Effector memory CD8-positive, alpha-beta T cell (primary cell): Measurements from ENCODE around the gene BRICD5.
A peak's percentile ranks its signal among the peaks of the same experiment; 100 is the strongest.
"Not testable (repeated sequence)": the region's sequence is repeated elsewhere in the genome, so short reads cannot be mapped to it uniquely, and the experiment has no call there.

Experiments
- ATAC-seq: fragments of 150-1000 bp; cut with Tn5 transposase; replicated peaks from 2 replicates; pipeline ENCODE4 v1.10.0; 2021; ENCODE audit warnings: mild to moderate bottlenecking, moderate library complexity
- DNase-seq, 3 experiments: peaks; one replicate each; pipeline ENCODE4 v3.0.0; 2021
- H3K27ac Mint-ChIP-seq, 2 donors: one replicate each; pipeline ENCODE4 v1.8.0; 2022; ENCODE audit warnings: mild to moderate bottlenecking in 2 of 2, mixed read lengths in 2 of 2, moderate library complexity in 2 of 2
- H3K27me3 Mint-ChIP-seq, 2 donors: one replicate each; pipeline ENCODE4 v1.8.0; 2022; ENCODE audit warnings: mixed read lengths in 2 of 2
- H3K36me3 Mint-ChIP-seq: one replicate; pipeline ENCODE4 v1.8.0; 2022; ENCODE audit warnings: mild to moderate bottlenecking, moderate library complexity, mixed read lengths; ENCODE audit not compliant: insufficient read depth
- H3K4me1 Mint-ChIP-seq, 2 donors: one replicate each; pipeline ENCODE4 v1.8.0; 2022; ENCODE audit warnings: low read depth in 2 of 2, mixed read lengths in 2 of 2
- H3K4me3 Mint-ChIP-seq, 2 donors: one replicate each; pipeline ENCODE4 v1.8.0; 2022; ENCODE audit warnings: mild to moderate bottlenecking in 2 of 2, mixed read lengths in 2 of 2, moderate library complexity in 2 of 2
- H3K9me3 Mint-ChIP-seq, 2 donors: one replicate each; pipeline ENCODE4 v1.8.0; 2022; ENCODE audit warnings: mixed read lengths in 2 of 2

The BRICD5 gene

DNA sequence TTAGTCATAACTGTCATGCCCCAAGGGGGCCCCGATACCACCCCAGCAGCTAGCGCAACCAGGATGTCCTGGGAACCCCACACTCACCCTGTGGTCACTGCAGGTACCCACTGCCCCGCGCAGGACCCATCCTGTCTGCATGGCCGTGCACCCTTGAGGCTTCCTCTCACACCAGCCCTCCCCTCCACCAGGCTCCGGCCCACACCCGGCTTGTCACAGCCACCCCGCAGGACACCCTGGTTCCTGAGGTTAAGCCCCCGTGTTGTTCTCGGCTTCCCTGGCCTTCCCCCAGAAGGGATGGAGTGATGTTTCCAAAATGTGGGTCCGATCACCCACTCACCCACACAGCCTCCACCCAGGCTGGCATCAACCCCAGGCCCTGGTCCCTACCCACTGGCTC lies 33.1 kb upstream of the BRICD5 start:
- Mint-ChIP-seq H3K9me3 (no peaks in the 10 kb centered on the region), H3K4me3 (no peak overlapping the region), H3K36me3 (peaks cover 4% of the 10 kb centered on the region), H3K4me1 (no peaks in the 10 kb centered on the region), H3K27ac (peak overlapping the region in 1 of 2 donors; percentile 57), H3K27me3 (no peaks in the 10 kb centered on the region)
- DNase-seq: no peak
- ATAC-seq: no peak

DNA sequence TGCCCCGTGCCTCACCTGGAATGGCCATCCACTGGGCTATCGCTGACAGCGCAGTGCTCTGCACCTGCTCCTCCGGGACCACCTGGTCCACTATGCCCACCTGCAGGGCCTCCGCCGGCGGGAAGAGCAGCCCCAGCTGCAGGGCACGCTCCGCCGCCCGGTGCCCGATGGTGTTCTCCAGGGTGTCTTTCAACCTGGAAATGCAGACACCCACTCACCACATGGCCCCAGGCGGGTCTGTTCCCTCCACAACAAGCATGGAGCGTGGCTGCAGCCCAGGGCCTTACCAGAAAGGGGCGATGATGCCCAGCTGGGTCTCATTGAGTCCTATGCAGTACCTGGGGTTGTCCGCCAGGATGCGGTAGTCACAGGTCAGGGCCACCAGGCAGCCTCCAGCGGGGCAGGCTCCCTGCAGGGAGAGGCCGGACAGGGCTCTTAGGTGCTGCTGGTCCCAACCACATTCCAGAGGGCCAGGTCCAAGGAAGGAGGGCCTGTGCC lies 32.4 kb upstream of the BRICD5 start:
- ATAC-seq (no peak), DNase-seq (no peak)
- Mint-ChIP-seq H3K27ac (no peak overlapping the region), H3K4me3 (no peak overlapping the region), H3K27me3 (no peaks in the 10 kb centered on the region), H3K9me3 (no peaks in the 10 kb centered on the region), H3K36me3 (peaks cover 4% of the 10 kb centered on the region), H3K4me1 (no peaks in the 10 kb centered on the region)

DNA sequence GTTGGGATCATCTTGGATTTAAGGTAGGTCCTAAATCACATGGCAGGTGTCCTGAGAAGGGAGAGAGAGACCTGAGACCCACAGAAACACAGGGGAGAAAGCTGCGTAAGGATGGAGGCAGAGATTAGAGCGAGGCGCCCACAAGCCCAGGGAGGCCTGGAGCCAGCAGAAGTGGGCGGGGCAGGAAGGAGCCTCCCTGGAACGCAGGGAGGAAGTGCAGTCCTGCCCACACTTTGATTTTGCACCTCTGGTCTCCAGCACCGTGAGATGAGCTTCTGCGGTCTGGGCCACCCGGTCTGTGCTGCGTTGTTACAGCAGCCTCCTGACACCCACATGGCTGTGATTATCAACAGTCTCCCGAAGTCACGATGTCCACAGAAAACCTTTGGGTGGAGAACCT lies 31.9 kb upstream of the BRICD5 start:
- ATAC-seq (no peak), DNase-seq (no peak)
- Mint-ChIP-seq H3K27ac (peak overlapping the region in 1 of 2 donors; percentile 19), H3K36me3 (peaks cover 4% of the 10 kb centered on the region), H3K4me3 (no peak overlapping the region), H3K4me1 (no peaks in the 10 kb centered on the region), H3K27me3 (no peaks in the 10 kb centered on the region), H3K9me3 (no peaks in the 10 kb centered on the region)

DNA sequence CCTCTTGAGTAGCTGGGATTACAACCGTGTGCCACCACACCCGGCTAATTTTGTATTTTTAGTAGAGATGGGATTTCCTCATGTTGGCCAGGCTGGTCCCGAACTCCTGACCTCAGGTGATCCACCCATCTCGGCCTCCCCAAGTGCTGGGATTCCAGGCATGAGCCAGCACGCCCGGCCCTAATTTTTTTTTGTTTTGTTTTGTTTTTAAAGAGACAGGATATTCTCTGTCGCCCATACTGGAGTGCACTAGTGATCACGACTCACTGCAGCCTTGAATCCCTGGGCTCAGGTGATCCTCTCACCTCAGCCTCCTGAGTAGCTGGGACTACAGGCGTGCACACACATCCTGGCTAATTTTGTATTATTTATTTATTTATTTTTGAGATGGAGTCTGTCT lies 29.7 kb upstream of the BRICD5 start:
- not testable (repeated sequence) for H3K36me3 Mint-ChIP-seq, H3K4me1 Mint-ChIP-seq, H3K27me3 Mint-ChIP-seq, H3K9me3 Mint-ChIP-seq, DNase-seq, ATAC-seq, H3K27ac Mint-ChIP-seq, H3K4me3 Mint-ChIP-seq

DNA sequence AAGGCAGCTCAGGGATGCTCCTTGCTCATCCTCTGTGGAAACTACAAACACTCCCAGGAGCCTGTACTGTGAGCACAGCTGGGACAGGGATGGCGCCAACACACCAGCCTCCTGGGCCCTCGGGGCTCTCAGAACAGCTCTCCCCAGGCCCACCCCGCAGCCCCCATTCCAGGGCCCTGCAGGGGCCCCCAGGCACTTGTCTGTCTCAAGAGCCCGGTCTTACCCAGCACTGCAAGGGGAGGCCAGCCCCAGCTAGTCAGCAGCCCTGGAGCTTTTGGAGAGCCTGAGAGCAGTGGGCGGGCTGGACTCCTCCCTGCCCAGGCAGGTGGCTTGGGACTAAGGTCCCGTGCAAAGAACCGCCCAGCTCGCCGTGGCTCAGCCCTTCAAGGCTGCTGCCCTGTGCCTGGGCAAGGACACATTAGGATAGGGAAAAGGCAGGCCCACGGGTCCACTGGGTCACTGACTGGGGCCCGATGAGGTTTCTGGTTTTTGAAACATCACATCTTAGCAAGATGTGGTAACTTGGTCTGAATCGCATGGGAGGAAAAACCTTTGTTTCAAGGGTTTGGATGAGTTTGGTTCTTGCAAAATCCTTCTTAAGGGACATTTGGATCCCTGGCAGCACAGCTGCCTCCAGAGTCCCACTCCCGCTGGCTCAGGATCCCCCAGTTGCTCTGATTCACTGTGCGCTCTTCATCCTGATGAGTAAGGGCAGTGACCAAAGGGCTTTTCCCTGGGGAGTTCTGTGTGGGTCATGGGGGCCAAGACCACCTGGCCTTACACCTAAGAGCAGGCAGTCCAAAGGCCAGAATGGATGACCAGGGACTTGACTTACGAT lies 28.4 kb upstream of the BRICD5 start:
- Mint-ChIP-seq H3K27ac (no peak overlapping the region), H3K4me3 (no peak overlapping the region), H3K9me3 (no peaks in the 10 kb centered on the region), H3K4me1 (no peaks in the 10 kb centered on the region), H3K27me3 (no peaks in the 10 kb centered on the region), H3K36me3 (peaks cover 6% of the 10 kb centered on the region)
- no peak for ATAC-seq
- no peak for DNase-seq

DNA sequence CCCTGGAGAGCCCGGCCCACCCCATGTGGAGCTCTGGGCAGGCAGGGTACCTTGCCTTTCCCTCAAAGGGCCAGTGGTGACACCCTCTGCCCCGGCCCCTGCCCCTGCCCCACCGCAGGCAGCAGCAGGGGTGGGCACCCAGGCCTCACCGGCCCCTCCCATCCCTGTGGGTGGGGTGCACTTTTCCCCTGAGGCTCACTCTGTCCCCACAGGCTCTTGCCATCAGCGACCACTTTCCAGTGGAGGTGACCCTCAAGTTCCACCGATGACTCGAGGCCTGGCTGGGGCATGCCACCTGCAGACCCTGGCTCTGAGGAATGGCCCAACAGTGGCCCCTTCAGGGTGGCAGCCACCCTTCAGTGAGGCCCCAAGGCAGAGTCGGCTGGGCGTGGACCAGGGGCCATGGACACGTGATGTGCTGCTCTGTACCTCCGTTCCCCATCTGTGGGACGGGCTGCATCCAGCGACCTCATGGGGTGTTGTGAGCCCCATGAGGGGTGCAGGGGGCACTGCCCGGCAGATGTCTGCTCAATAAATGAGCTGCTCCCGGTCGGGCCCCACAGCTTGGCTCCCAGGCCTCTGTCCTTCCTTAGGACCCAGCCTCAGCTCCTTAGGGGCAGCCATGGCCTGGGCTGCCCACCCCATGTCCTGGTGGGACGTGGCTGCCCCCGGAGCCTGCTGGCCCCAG lies 27.6 kb upstream of the BRICD5 start:
- Mint-ChIP-seq H3K9me3 (no peaks in the 10 kb centered on the region), H3K4me1 (peaks cover 0 to 2% of the 10 kb centered on the region in 2 donors), H3K27me3 (no peaks in the 10 kb centered on the region), H3K4me3 (no peak overlapping the region), H3K36me3 (peaks cover 11% of the 10 kb centered on the region), H3K27ac (no peak overlapping the region)
- ATAC-seq (no peak), DNase-seq (no peak)

DNA sequence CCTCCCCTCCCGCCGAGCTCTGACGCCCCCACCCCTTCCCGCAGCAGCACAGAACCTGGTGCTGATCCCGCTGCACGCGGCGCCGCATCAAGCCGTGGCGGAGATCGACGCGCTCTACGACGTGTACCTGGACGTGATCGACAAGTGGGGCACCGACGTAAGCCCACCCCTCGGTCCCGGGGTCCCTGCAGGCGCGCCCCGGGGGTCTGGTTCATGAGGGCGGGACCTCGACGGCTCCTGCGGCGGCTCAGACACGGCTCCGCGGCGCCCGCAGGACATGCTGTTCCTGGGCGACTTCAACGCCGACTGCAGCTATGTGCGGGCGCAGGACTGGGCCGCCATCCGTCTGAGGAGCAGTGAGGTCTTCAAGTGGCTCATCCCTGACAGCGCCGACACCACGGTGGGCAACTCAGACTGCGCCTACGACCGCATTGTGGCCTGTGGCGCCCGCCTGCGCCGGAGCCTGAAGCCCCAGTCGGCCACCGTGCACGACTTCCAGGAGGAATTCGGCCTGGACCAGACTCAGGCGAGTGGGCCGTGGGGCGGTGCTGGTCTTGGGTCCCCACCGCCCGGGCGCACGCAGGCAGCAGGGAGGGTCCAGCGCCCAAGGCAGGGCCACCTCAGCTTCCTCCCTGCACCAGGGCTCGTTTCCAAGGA lies 27.0 kb upstream of the BRICD5 start:
- H3K4me1 Mint-ChIP-seq: peaks cover 0 to 2% of the 10 kb centered on the region in 2 donors
- no peak overlapping the region for H3K27ac Mint-ChIP-seq
- H3K27me3 Mint-ChIP-seq: no peaks in the 10 kb centered on the region
- ATAC-seq (no peak), DNase-seq (no peak)
- no peaks in the 10 kb centered on the region for H3K9me3 Mint-ChIP-seq
- H3K4me3 Mint-ChIP-seq: no peak overlapping the region
- peaks cover 11% of the 10 kb centered on the region for H3K36me3 Mint-ChIP-seq

DNA sequence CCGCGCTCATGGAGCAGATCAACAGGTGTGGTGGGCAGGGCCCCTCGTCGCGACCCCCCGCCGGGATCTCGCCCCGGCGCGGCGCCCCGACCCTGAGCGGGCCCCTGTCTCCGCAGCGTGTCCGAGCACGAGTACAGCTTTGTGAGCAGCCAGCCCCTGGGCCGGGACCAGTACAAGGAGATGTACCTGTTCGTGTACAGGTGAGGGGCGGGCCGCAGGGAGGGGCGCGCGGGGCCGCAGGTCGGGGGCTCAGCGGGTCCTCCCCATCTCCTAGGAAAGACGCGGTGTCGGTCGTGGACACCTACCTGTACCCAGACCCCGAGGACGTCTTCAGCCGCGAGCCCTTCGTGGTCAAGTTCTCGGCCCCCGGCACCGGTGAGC lies 26.4 kb upstream of the BRICD5 start:
- ATAC-seq (no peak), DNase-seq (no peak)
- H3K9me3 Mint-ChIP-seq: no peaks in the 10 kb centered on the region
- peaks cover 11% of the 10 kb centered on the region for H3K36me3 Mint-ChIP-seq
- H3K4me3 Mint-ChIP-seq: no peak overlapping the region
- H3K27me3 Mint-ChIP-seq: no peaks in the 10 kb centered on the region
- no peak overlapping the region for H3K27ac Mint-ChIP-seq
- H3K4me1 Mint-ChIP-seq: peaks cover 0 to 2% of the 10 kb centered on the region in 2 donors

DNA sequence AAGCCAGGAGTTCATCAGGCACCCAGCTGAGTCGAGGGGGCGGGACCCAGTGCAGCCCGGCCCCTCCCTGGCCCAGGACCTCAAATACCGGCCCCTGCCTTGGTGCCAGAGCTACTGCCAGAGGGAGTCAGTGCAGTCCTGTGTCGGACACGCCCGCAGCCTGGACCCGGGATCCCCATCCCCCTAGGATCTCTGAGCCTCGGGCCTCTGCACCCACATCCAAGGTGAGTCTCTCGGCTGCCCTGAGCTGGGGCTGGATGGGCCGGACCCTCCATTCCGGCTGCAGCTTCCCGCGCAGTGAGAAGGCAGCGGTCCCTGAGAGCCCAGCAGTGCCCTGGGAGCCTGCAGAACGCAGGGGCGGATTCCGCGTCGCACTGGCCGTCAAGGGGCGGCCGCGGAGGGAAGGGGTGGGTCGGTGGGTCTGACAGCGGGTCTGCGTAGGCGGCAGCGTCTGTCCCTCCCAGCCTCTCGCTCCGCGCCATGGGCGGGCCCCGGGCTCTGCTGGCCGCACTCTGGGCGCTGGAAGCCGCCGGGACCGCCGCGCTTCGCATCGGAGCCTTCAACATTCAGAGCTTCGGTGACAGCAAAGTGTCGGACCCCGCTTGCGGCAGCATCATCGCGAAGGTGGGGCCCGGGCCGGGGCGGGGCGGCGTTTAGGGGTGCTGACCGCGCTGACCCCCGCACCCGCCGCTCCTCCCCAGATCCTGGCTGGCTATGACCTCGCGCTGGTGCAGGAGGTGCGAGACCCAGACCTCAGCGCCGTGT lies 25.9 kb upstream of the BRICD5 start, which contains the start of gene DNASE1L2:
TSS of gene DNASE1L2 (plus strand) at position 108 of the 765 bp plus-strand sequence. CDS start at position 481, 373 bp downstream.
- no peaks in the 10 kb centered on the region for H3K9me3 Mint-ChIP-seq
- DNase-seq: no peak
- no peak within 1 kb of the TSS for H3K27ac Mint-ChIP-seq

DNA sequence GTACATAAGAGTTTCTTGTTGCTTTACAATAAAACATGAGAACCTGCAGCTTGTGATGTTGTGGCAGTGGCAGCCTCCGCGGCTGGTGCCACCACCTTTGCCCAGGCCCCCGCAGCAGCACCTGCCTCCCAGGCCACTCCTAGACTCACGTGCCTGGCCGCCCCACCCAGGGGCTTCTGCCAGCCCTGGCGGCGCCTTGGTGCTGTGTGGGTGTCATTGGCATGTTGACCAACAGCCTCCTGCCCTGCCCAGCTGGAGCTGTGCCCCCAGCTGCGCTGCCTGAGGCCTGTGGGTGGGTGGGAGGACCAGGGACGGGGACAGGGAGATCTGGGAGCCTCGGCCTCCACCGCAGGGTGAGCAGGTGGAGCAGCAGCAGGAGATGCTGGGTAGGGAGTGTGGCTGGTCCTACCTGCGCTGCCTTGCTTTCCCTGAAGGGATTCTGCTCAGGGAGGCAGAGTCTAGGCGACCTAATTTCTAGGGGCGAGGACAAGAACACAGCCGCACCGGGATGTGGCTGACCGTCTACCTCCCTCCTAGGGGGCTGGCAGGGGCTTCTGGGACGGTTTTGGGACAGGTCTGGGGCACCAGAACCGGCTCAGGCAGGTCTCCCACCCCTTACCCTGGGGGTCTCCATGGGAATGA lies 25.2 kb upstream of the BRICD5 start:
- Mint-ChIP-seq H3K9me3 (no peaks in the 10 kb centered on the region), H3K27ac (no peak overlapping the region), H3K27me3 (no peaks in the 10 kb centered on the region), H3K4me3 (peak overlapping the region in 1 of 2 donors; percentile 14), H3K4me1 (peaks cover 0 to 2% of the 10 kb centered on the region in 2 donors), H3K36me3 (peaks cover 10% of the 10 kb centered on the region)
- no peak for ATAC-seq
- no peak for DNase-seq

More for the DNA sequence above, 25.9 kb upstream of the BRICD5 start, which contains the start of gene DNASE1L2:
- Mint-ChIP-seq H3K4me1 (peaks cover 0 to 2% of the 10 kb centered on the region in 2 donors), H3K4me3 (peak within 1 kb of the TSS in 1 of 2 donors; percentile 14), H3K27me3 (no peaks in the 10 kb centered on the region), H3K36me3 (peaks cover 10% of the 10 kb centered on the region)
- no peak for ATAC-seq

DNA sequence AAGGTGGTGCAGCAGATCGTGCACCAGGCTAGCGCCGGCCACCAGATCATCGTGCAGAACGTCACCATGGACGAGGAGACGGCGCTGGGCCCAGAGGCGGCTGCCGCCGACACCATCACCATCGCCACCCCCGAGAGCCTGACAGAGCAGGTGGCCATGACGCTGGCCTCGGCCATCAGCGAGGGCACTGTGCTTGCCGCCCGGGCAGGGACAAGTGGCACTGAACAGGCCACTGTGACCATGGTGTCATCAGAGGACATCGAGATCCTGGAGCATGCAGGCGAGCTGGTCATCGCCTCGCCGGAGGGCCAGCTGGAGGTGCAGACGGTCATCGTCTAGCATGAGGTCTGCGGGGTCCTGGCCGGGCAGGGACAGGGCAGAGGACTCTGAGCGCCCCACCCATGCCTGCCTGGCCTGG lies 24.6 kb upstream of the BRICD5 start:
- no peak for ATAC-seq
- no peak overlapping the region for H3K27ac Mint-ChIP-seq
- H3K4me1 Mint-ChIP-seq: peaks cover 0 to 2% of the 10 kb centered on the region in 2 donors
- DNase-seq: no peak
- no peaks in the 10 kb centered on the region for H3K27me3 Mint-ChIP-seq
- no peak overlapping the region for H3K4me3 Mint-ChIP-seq
- H3K9me3 Mint-ChIP-seq: no peaks in the 10 kb centered on the region
- peaks cover 13% of the 10 kb centered on the region for H3K36me3 Mint-ChIP-seq

DNA sequence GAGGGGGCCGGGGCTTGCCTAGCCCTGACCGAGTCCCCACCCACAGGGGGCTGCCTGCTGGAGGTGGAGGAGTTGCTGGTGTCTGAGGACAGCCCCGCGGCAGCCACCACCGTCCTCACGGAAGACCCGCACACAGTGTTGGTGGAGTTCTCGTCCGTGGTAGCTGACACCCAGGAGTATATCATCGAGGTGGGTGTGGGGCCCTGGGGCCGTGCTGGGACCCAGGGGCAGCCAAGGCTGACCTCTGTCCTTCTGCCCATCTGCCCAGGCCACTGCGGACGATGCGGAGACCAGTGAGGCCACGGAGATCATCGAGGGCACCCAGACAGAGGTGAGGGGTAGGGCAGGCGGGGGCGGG lies 24.1 kb upstream of the BRICD5 start:
- Mint-ChIP-seq H3K4me1 (peaks cover 0 to 2% of the 10 kb centered on the region in 2 donors), H3K4me3 (no peak overlapping the region), H3K27ac (no peak overlapping the region), H3K27me3 (no peaks in the 10 kb centered on the region), H3K36me3 (peaks cover 16% of the 10 kb centered on the region), H3K9me3 (no peaks in the 10 kb centered on the region)
- DNase-seq (no peak), ATAC-seq (no peak)
